ENCODE measurements around the gene SELENOS. TPM values are rescaled to one million over a fixed set of nuclear protein-coding genes. Genes with fewer than 3 reads are reported as not detected.

Gene SELENOS
- total RNA-seq, 1 donor from 2014 or later, result 78.5 TPM

DNA sequence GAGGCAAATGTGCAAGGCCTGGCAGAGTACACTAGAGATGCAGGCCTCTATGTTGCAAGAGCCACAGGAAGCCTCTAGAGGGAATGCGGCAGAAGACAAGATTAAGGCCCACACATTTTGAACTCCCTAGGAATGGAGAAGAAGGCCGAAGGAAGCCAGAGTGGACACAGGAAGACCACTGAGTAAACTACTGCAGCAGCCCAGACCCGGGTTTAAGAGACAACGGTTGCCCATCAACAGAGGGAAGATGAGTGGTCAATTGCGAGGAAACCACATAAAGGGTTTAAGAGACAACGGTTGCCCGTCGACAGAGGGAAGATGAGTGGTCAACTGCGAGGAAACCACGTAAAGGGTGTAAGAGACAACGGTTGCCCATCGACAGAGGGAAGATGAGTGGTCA is 40.0 kb downstream of the SELENOS start:
- Histone ChIP-seq H3K27me3 (no peaks in the 10 kb centered on the region), H3K4me3 (no peak overlapping the region), H3K4me1 (peaks cover 55% of the 10 kb centered on the region), H3K9me3 (no peaks in the 10 kb centered on the region), H3K36me3 (peaks cover 13% of the 10 kb centered on the region), H3K27ac (no peak overlapping the region)
- ATAC-seq (peak; percentile 64), DNase-seq (no peak)
- TF ChIP-seq, protein P1, sequence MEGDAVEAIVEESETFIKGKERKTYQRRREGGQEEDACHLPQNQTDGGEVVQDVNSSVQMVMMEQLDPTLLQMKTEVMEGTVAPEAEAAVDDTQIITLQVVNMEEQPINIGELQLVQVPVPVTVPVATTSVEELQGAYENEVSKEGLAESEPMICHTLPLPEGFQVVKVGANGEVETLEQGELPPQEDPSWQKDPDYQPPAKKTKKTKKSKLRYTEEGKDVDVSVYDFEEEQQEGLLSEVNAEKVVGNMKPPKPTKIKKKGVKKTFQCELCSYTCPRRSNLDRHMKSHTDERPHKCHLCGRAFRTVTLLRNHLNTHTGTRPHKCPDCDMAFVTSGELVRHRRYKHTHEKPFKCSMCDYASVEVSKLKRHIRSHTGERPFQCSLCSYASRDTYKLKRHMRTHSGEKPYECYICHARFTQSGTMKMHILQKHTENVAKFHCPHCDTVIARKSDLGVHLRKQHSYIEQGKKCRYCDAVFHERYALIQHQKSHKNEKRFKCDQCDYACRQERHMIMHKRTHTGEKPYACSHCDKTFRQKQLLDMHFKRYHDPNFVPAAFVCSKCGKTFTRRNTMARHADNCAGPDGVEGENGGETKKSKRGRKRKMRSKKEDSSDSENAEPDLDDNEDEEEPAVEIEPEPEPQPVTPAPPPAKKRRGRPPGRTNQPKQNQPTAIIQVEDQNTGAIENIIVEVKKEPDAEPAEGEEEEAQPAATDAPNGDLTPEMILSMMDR (IDR thresholded peaks at IDR 0.05), result no peak
- intact Hi-C loops (cut with DNase I), result no loop called here

DNA sequence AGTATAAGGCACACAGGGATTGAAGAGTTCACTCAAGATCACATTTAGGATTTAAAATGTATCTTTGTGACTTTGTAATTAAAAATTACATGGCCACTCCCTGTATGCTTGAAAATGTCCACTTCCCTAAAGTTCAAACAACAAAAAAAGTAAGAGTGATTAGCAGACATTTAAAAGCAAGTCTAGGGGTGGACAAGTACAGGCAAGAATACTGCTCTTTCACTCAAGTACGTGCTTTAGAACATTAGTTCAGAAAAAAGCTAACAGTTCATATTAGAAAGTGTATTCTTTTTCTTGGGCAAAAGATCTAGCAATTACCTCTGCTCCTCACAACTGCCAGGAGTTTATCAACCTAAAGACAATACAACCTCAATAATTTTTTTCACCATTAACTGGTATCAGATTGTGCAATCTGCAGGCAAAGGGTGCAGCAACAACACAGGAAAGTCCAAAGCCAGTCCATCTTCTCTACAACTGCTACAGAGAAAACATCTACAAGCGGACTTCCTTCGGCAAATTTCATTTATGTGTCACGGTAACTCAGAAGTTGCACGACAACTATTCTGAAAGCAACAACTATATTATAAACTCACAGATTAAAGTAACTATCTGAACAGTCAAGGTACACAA is 43.5 kb downstream of the SELENOS start:
- Histone ChIP-seq H3K36me3 (peaks cover 19% of the 10 kb centered on the region), H3K9me3 (peaks cover 4% of the 10 kb centered on the region), H3K27me3 (no peaks in the 10 kb centered on the region), H3K4me3 (no peak overlapping the region), H3K27ac (no peak overlapping the region), H3K4me1 (peaks cover 25% of the 10 kb centered on the region)
- intact Hi-C loops (cut with DNase I), result no loop called here
- DNase-seq (no peak), ATAC-seq (no peak)
- TF ChIP-seq, protein P1 (IDR thresholded peaks at IDR 0.05), result no peak

DNA sequence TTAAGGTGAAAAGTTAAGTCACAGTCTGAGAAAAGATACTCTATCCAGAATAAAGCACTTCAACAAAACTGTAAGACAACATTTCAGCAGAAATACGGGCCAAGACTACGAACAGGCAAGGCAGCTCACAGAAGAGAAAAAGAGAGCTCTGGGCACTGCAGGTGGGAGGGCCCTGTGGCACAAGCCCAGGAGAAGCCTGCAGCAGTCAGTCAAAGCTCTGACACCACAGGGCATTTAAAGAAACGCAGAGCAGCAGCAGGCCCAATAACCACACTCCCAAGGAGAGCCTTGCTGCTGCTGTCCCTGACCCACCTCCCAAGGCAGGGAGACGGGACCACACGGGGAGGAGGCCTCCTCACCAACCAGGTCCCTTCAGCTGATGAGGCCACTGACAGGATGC is 44.6 kb downstream of the SELENOS start:
- H3K27ac ChIP-seq, result no peak overlapping the region

GRCh38 chr15:101228313-101228712 is 49.0 kb downstream of the SELENOS start:
- H3K9me3 ChIP-seq, result peaks cover 13% of the 10 kb centered on the region
- TF ChIP-seq, protein P1 (IDR thresholded peaks at IDR 0.05), result no peak
- H3K27ac ChIP-seq, result no peak overlapping the region
- no peaks in the 10 kb centered on the region for H3K27me3 ChIP-seq
- no peak for DNase-seq
- no peak overlapping the region for H3K4me3 ChIP-seq
- intact Hi-C loops (cut with DNase I), result no loop called here
- H3K36me3 ChIP-seq, result peaks cover 6% of the 10 kb centered on the region
- H3K4me1 ChIP-seq, result peaks cover 8% of the 10 kb centered on the region
- no peak for ATAC-seq

More for the DNA sequence above, 44.6 kb downstream of the SELENOS start:
- intact Hi-C loops (cut with DNase I), result no loop called here
- Histone ChIP-seq H3K4me3 (no peak overlapping the region), H3K9me3 (peaks cover 13% of the 10 kb centered on the region), H3K36me3 (peaks cover 19% of the 10 kb centered on the region), H3K27me3 (no peaks in the 10 kb centered on the region), H3K4me1 (peaks cover 18% of the 10 kb centered on the region)
- TF ChIP-seq, protein P1 (IDR thresholded peaks at IDR 0.05), result no peak
- ATAC-seq, result no peak
- DNase-seq, result no peak

GRCh38 chr15:101225658-101226057 is 51.6 kb downstream of the SELENOS start:
- ATAC-seq, result no peak
- no peak for DNase-seq
- Histone ChIP-seq H3K4me3 (no peak overlapping the region), H3K27me3 (no peaks in the 10 kb centered on the region), H3K9me3 (peaks cover 13% of the 10 kb centered on the region), H3K27ac (no peak overlapping the region), H3K36me3 (no peaks in the 10 kb centered on the region), H3K4me1 (peaks cover 10% of the 10 kb centered on the region)
- TF ChIP-seq, protein P1 (IDR thresholded peaks at IDR 0.05), result no peak
- intact Hi-C loops (cut with DNase I), result no loop called here

Other genes with a start within 250 kb of the SELENOS start
- gene CHSY1, start 25.4 kb downstream of the SELENOS start, total RNA-seq, result 40.6 TPM
- 40.7 TPM for gene SNRPA1, start 17.8 kb upstream of the SELENOS start, total RNA-seq
- gene PCSK6, start 212.2 kb upstream of the SELENOS start, total RNA-seq, result 16.6 TPM

Data from upper lobe of right lung (tissue), 1 donor.